ENCODE measurements around the gene ANKRD65. TPM values are rescaled to one million over a fixed set of nuclear protein-coding genes. Genes with fewer than 3 reads are reported as not detected.
A peak's percentile ranks its signal among the peaks of the same experiment; 100 is the strongest.
"Not testable (repeated sequence)": the region's sequence is repeated elsewhere in the genome, so short reads cannot be mapped to it uniquely, and the experiment has no call there.

ANKRD65 gene
- total RNA-seq, 1 experiment from 2014 or later = not detected

DNA sequence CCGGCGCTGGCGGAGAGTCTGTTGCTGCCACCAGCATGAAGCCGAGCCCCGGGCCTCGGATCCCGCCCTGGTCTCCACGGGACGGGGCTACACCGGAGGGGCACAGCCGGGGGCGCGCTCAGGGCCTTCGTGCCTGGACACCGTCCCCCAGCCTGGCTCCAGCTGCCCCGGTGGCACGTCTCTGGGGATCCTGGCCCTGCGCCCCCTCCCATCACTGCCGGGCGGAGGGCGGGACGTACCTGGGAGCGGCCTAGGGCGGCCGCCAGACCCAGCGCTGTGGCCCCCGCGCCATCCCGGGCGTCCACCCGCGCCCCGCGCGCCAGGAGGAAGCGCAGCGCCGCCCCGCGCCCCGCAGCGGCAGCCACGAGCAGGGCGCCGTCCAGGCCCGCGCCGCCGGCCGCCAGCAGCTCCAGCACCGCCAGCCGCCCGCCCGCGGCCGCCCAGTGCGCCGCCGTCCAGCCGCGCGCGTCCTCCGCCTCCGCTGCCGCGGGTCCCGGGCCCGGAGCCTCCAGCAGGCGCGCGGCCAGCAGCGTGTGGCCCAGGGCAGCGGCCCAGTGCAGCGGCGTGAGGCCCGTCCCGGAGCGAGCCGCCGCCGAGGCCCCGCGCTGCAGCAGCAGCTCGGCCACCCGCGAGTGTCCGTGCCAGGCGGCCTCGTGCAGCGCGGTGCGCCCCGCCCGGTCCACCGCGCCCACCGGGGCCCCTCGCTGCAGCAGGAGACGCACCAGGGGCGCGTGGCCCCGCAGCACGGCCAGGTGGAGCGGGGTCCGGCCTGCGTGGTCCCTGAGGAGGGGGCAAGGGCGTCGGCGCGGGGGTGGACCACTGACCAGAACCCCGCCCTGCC is 1.0 kb downstream of the ANKRD65 start:
- Mint-ChIP-seq H3K4me3 (ENCODE audit: low read depth, unreplicated experiment) (peak overlapping the region; percentile 47), H3K4me1 (ENCODE audit: low read depth, unreplicated experiment) (peaks cover 7% of the 10 kb centered on the region), H3K27me3 (ENCODE audit: unreplicated experiment) (no peaks in the 10 kb centered on the region), H3K27ac (ENCODE audit: unreplicated experiment) (no peak overlapping the region), H3K36me3 (ENCODE audit: insufficient read depth, unreplicated experiment) (peaks cover 14% of the 10 kb centered on the region), H3K9me3 (ENCODE audit: low read depth, unreplicated experiment) (no peaks in the 10 kb centered on the region)
- TF ChIP-seq, protein P1, sequence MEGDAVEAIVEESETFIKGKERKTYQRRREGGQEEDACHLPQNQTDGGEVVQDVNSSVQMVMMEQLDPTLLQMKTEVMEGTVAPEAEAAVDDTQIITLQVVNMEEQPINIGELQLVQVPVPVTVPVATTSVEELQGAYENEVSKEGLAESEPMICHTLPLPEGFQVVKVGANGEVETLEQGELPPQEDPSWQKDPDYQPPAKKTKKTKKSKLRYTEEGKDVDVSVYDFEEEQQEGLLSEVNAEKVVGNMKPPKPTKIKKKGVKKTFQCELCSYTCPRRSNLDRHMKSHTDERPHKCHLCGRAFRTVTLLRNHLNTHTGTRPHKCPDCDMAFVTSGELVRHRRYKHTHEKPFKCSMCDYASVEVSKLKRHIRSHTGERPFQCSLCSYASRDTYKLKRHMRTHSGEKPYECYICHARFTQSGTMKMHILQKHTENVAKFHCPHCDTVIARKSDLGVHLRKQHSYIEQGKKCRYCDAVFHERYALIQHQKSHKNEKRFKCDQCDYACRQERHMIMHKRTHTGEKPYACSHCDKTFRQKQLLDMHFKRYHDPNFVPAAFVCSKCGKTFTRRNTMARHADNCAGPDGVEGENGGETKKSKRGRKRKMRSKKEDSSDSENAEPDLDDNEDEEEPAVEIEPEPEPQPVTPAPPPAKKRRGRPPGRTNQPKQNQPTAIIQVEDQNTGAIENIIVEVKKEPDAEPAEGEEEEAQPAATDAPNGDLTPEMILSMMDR (IDR thresholded peaks at IDR 0.05; ENCODE audit: unreplicated experiment) = no peak
- CTCF ChIA-PET = interaction anchor here (0.5 kb wide), 1 partner anchor 249 kb away, joined by 3 read pairs; no protein-coding TSS in a partner anchor
- no TSS peak for BruUV-seq (replicated peaks)
- intact Hi-C loops (cut with micrococcal nuclease; ENCODE audit: unreplicated experiment) = no loop called here
- no peak for DNase-seq

DNA sequence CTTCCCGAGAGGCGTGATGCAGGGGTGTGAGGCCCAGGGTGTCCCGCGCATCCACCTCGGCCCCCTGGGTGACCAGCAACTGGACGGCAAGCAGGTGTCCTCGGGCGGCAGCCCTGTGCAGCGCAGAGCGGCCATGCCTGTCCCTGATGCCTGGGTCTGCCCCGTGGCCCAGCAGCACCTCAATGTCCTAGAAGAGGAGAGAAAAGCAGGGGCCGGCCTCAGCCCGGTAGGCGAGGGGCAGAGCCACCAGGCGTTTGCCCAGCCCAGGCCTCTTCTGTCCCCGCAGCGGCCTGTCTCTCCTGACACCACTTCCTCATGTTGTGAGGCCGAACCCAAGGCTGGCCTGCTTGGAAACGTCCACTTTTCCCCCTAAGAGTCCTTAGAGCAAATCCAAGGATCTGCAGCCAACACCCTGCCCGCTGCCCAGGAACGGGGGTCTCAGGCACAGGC is 1.7 kb downstream of the ANKRD65 start:
- CTCF ChIA-PET = no interaction called here
- Mint-ChIP-seq H3K4me3 (ENCODE audit: low read depth, unreplicated experiment) (peak overlapping the region; percentile 18), H3K27me3 (ENCODE audit: unreplicated experiment) (no peaks in the 10 kb centered on the region), H3K36me3 (ENCODE audit: insufficient read depth, unreplicated experiment) (peaks cover 14% of the 10 kb centered on the region), H3K27ac (ENCODE audit: unreplicated experiment) (no peak overlapping the region), H3K9me3 (ENCODE audit: low read depth, unreplicated experiment) (no peaks in the 10 kb centered on the region), H3K4me1 (ENCODE audit: low read depth, unreplicated experiment) (peaks cover 7% of the 10 kb centered on the region)
- intact Hi-C loops (cut with micrococcal nuclease; ENCODE audit: unreplicated experiment) = no loop called here
- no TSS peak for BruUV-seq (replicated peaks)
- DNase-seq = no peak
- TF ChIP-seq, protein P1 (IDR thresholded peaks at IDR 0.05; ENCODE audit: unreplicated experiment) = no peak

DNA sequence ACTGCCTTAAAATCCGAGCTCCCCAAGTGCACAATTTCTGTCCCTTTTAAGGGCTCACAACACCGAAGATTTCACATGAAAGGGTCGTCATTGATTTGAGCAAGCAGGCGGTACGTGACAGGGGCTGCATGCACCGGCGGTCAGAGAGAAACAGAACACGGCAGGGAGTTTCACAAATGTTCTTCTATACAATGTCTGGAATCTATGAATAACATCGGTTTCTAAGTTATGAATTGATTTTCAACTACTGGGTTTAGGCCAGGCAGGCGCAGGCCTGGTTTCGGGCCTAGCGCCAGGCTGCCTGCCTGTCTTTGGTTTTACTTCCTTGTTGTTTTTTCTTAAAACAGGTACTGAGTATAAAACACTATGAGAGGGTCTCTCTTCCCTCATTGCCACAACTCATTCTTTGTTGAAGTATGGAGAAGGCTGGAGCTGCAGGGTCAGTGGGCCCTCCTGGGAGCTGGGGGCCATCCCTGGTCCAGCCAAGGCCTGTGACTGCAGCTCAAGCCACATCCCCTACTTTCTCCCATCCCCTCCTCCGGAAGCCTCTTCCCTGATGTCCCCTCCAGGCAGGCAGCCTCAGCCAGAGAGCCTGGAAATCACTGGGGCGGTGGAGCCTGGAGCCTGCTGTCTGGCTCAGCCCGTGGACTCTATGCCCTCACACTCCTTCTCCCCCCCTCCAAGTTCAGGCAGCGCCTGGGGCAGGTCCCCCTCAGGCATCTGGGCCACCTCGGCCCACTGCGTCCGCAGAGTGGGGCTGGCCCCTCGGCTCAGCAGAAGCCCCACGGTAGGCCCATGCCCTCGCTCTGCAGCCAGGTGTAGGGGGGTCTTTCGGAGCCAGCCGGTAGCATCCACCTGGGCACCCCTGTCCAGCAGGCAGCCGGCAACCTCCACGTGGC is 2.4 kb downstream of the ANKRD65 start:
- TF ChIP-seq, protein P1 (IDR thresholded peaks at IDR 0.05; ENCODE audit: unreplicated experiment) = no peak
- intact Hi-C loops (cut with micrococcal nuclease; ENCODE audit: unreplicated experiment) = no loop called here
- Mint-ChIP-seq H3K4me3 (ENCODE audit: low read depth, unreplicated experiment) (peak overlapping the region; percentile 18), H3K9me3 (ENCODE audit: low read depth, unreplicated experiment) (no peaks in the 10 kb centered on the region), H3K36me3 (ENCODE audit: insufficient read depth, unreplicated experiment) (peaks cover 14% of the 10 kb centered on the region), H3K27me3 (ENCODE audit: unreplicated experiment) (no peaks in the 10 kb centered on the region), H3K4me1 (ENCODE audit: low read depth, unreplicated experiment) (peaks cover 7% of the 10 kb centered on the region), H3K27ac (ENCODE audit: unreplicated experiment) (no peak overlapping the region)
- CTCF ChIA-PET = no interaction called here
- no peak for DNase-seq
- TSS peak; percentile 93 for BruUV-seq (replicated peaks)

DNA sequence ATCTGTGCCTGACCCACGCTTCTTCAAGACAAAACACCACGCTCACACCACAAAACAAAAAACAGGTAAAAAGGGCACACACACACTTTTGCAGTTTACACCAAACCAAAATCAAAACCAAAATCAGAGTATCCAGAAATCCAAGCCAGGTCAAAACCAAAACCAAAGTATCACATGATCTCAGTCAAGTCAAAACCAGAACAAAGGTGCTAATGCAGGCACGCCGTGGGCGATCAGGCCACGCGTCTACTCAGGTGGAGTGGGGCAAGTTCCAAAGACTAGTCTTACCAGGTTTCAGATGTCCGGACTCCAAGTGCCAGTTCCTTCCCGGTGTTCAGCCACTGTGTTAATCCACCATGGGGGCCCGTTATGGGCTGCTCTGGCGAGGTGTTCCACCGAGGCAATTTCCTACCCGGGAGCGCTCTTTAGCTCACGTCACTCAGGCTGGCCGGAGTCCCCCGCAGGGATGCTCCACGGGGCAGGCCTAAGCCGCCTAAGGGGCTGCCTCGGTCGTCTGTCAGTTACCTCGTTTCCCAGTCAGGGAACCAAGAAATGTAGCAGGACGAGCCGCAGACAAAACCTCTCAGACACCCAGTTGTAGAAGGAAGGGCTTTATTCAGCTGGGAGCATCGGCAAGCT is 3.1 kb downstream of the ANKRD65 start:
- BruUV-seq (replicated peaks); CTCF ChIA-PET; intact Hi-C loops (cut with micrococcal nuclease; ENCODE audit: unreplicated experiment); H3K9me3 Mint-ChIP-seq (ENCODE audit: low read depth, unreplicated experiment); DNase-seq; H3K27me3 Mint-ChIP-seq (ENCODE audit: unreplicated experiment); H3K4me1 Mint-ChIP-seq (ENCODE audit: low read depth, unreplicated experiment); H3K27ac Mint-ChIP-seq (ENCODE audit: unreplicated experiment): not testable (repeated sequence)
- Mint-ChIP-seq H3K36me3 (ENCODE audit: insufficient read depth, unreplicated experiment) (peaks cover 14% of the 10 kb centered on the region), H3K4me3 (ENCODE audit: low read depth, unreplicated experiment) (peak overlapping the region; percentile 18)

DNA sequence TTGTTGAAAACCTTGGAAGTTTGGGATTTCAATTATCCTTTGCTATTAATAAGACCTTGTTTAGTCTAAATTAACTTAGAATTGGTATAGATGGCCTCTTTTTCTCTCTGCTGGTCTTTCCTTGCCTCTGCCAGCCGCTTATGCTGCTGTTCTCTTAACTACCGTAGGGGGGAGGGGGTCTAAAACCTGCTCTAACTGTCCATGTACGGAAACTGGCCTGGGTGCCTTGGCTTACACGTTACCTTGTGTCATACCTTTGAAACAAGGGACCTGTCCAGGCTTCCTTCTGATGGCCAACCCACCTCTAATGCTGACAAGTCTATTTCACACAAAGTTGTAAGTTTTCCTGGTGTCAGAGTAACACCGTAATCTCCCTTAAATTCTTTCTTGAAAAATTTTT is 3.7 kb downstream of the ANKRD65 start:
- BruUV-seq (replicated peaks); H3K27me3 Mint-ChIP-seq (ENCODE audit: unreplicated experiment); H3K27ac Mint-ChIP-seq (ENCODE audit: unreplicated experiment); intact Hi-C loops (cut with micrococcal nuclease; ENCODE audit: unreplicated experiment); H3K4me1 Mint-ChIP-seq (ENCODE audit: low read depth, unreplicated experiment); H3K36me3 Mint-ChIP-seq (ENCODE audit: insufficient read depth, unreplicated experiment); H3K4me3 Mint-ChIP-seq (ENCODE audit: low read depth, unreplicated experiment); CTCF ChIA-PET; DNase-seq; H3K9me3 Mint-ChIP-seq (ENCODE audit: low read depth, unreplicated experiment): not testable (repeated sequence)
